OCI-LY7 (cell line): ENCODE measurements around the gene KEL. TPM values are rescaled to one million over a fixed set of nuclear protein-coding genes. Genes with fewer than 3 reads are reported as not detected.

Experiments
- BruUV-seq: library from RNA; stranded (reverse); fragments of 400-500 nt; replicated peaks from 2 replicates; lab custom pipeline; 2021; lab: Mats Ljungman, UMichigan
- CTCF ChIA-PET: fragments of 300-600 bp; sonication (Branson Sonifier 250); formaldehyde crosslinking; loops from one replicate; lab custom pipeline; 2022; ENCODE audit warnings: antibody characterized with exemption; ENCODE audit not compliant: unreplicated experiment; lab: Charles Lee
- POLR2A ChIA-PET: fragments of 300-600 bp; sonication (Branson Sonifier 250); formaldehyde crosslinking; loops from one replicate; lab custom pipeline; 2022; ENCODE audit warnings: antibody characterized with exemption; lab: Charles Lee
- DNase-seq: peaks from one replicate; pipeline ENCODE4 v3.0.0-alpha.2; 2015; ENCODE audit warnings: low spot score
- H2AFZ ChIP-seq: fragments of 200-600 bp; sonication (generic), shearing (Covaris generic); 2 replicates; pipeline ENCODE4 v1.6.1; 2014; ENCODE audit warnings: mild to moderate bottlenecking, antibody characterized with exemption, low read length, moderate library complexity
- H3K27ac ChIP-seq: fragments of 200-600 bp; sonication (generic); 2 replicates; pipeline ENCODE4 v1.5.1; 2014; ENCODE audit warnings: mixed run types, low read depth, mild to moderate bottlenecking, moderate library complexity, low read length, inconsistent platforms; ENCODE audit not compliant: poor library complexity, severe bottlenecking
- H3K36me3 ChIP-seq: fragments of 200-600 bp; sonication (generic); 2 replicates; pipeline ENCODE4 v1.6.1; 2014; ENCODE audit warnings: mild to moderate bottlenecking, antibody characterized with exemption, low read length, moderate library complexity, mixed read lengths; ENCODE audit not compliant: insufficient read depth
- H3K4me1 ChIP-seq: fragments of 200-600 bp; sonication (generic); 2 replicates; pipeline ENCODE4 v1.5.1; 2014; ENCODE audit warnings: mild to moderate bottlenecking, low read length; ENCODE audit not compliant: insufficient read depth, poor library complexity, severe bottlenecking
- H3K4me2 ChIP-seq: fragments of 200-600 bp; sonication (generic); 2 replicates; pipeline ENCODE4 v1.6.1; 2014; ENCODE audit warnings: mild to moderate bottlenecking, low read length
- H3K4me3 ChIP-seq: fragments of 200-600 bp; sonication (generic); 2 replicates; pipeline ENCODE4 v1.5.1; 2014; ENCODE audit warnings: mild to moderate bottlenecking, low read depth, low read length; ENCODE audit not compliant: poor library complexity, severe bottlenecking
- H3K79me2 ChIP-seq: fragments of 200-600 bp; sonication (generic); 2 replicates; pipeline ENCODE4 v1.6.1; 2016; ENCODE audit warnings: low read depth, mild to moderate bottlenecking, low read length, moderate library complexity, mixed read lengths; ENCODE audit not compliant: insufficient read depth
- H3K9me2 ChIP-seq: fragments of 200-600 bp; sonication (generic); 2 replicates; pipeline ENCODE4 v1.6.1; 2016; ENCODE audit warnings: mild to moderate bottlenecking, low read length, mixed read lengths; ENCODE audit not compliant: insufficient read depth
- H3K9me3 ChIP-seq: fragments of 200-600 bp; sonication (generic); 2 replicates; pipeline ENCODE4 v1.6.1; 2014; ENCODE audit warnings: mild to moderate bottlenecking, mixed run types, low read length, mixed read lengths
- H4K20me1 ChIP-seq: fragments of 200-600 bp; sonication (generic); 2 replicates; pipeline ENCODE4 v1.6.1; 2014; ENCODE audit warnings: mild to moderate bottlenecking, antibody characterized with exemption, low read length, moderate library complexity, mixed read lengths; ENCODE audit not compliant: insufficient read depth
- CTCF ChIP-seq: fragments of 200-600 bp; sonication (generic); conservative IDR thresholded peaks from 2 replicates; pipeline ENCODE4 v1.5.1; 2014; ENCODE audit warnings: mild to moderate bottlenecking, antibody characterized with exemption, low read length, moderate library complexity, mixed read lengths
- EZH2phosphoT487 ChIP-seq: fragments of 200-600 bp; sonication (generic); IDR thresholded peaks from 2 replicates; pipeline ENCODE4 v1.6.1; 2018; ENCODE audit warnings: low read depth, borderline replicate concordance, mild to moderate bottlenecking, mixed run types, antibody characterized with exemption, low read length, moderate library complexity, mixed read lengths
- intact Hi-C: fragments of 100-400 bp; cut with micrococcal nuclease; formaldehyde crosslinking; loops from one replicate; pipeline ENCODE4 v1.10.0; 2022; ENCODE audit not compliant: unreplicated experiment
- total RNA-seq, 2 experiments: library from RNA; depleted of rRNA in 1 of 2; stranded (reverse); fragments of >200 nt in 1 of 2; shearing (Covaris generic) in 1 of 2; gene quantifications; 2 replicates each; pipeline ENCODE4 v1.2.3, GENCODE V29; 2014 to 2022

KEL gene
- total RNA-seq, 2 experiments from 2014 or later = 1.5 to 2.2 TPM

GRCh38 chr7:142917447-142917846, 44.7 kb downstream of the KEL start:
- Histone ChIP-seq H3K4me1 (no peaks in the 10 kb centered on the region), H3K4me2 (no peak overlapping the region), H3K79me2 (no peaks in the 10 kb centered on the region), H3K4me3 (no peak overlapping the region), H2AFZ (no peak overlapping the region), H3K36me3 (no peaks in the 10 kb centered on the region), H3K9me2 (no peaks in the 10 kb centered on the region), H3K9me3 (no peaks in the 10 kb centered on the region), H4K20me1 (no peaks in the 10 kb centered on the region), H3K27ac (no peak overlapping the region)
- TF ChIP-seq EZH2phosphoT487 (no peak), CTCF (no peak)
- intact Hi-C loops = no loop called here
- POLR2A ChIA-PET = no interaction called here
- no TSS peak for BruUV-seq
- no peak for DNase-seq
- CTCF ChIA-PET = no interaction called here

GRCh38 chr7:142916508-142916907, 45.7 kb downstream of the KEL start:
- Histone ChIP-seq H3K9me3 (no peaks in the 10 kb centered on the region), H3K36me3 (no peaks in the 10 kb centered on the region), H3K79me2 (no peaks in the 10 kb centered on the region), H3K4me1 (no peaks in the 10 kb centered on the region), H3K9me2 (no peaks in the 10 kb centered on the region), H3K4me3 (no peak overlapping the region), H4K20me1 (no peaks in the 10 kb centered on the region), H3K4me2 (no peak overlapping the region), H2AFZ (no peak overlapping the region), H3K27ac (no peak overlapping the region)
- DNase-seq = no peak
- TF ChIP-seq CTCF = no peak
- no peak for TF ChIP-seq EZH2phosphoT487
- intact Hi-C loops = no loop called here
- CTCF ChIA-PET = no interaction called here
- POLR2A ChIA-PET = interaction anchor here (0.6 to 1.5 kb wide), 2 partner anchors 11 to 1817 kb away, joined by 4 to 6 read pairs; no protein-coding TSS in a partner anchor
- BruUV-seq = no TSS peak

- no peak for DNase-seq
- TF ChIP-seq CTCF = no peak
- TF ChIP-seq EZH2phosphoT487 = no peak
- Histone ChIP-seq H3K9me3 (no peaks in the 10 kb centered on the region), H4K20me1 (no peaks in the 10 kb centered on the region), H3K79me2 (no peaks in the 10 kb centered on the region), H3K4me3 (no peak overlapping the region), H3K27ac (no peak overlapping the region), H3K9me2 (no peaks in the 10 kb centered on the region), H3K4me2 (no peak overlapping the region), H2AFZ (no peak overlapping the region), H3K36me3 (no peaks in the 10 kb centered on the region), H3K4me1 (no peaks in the 10 kb centered on the region)
- no TSS peak for BruUV-seq
- POLR2A ChIA-PET = interaction anchor here (1.5 kb wide), 1 partner anchor 12 kb away, joined by 4 read pairs; no protein-coding TSS in a partner anchor
- CTCF ChIA-PET = no interaction called here
- intact Hi-C loops = no loop called here
Measured at GRCh38 chr7:142915315-142915714, 46.8 kb downstream of the KEL start.
